Vagina (tissue), 2 donors: ENCODE measurements around the gene PDCD11.

Experiments used
- POLR2A ChIP-seq, 2 donors: fragments of 450-650 bp; IDR thresholded peaks; one replicate each; pipeline ENCODE4 v1.6.1; 2017; ENCODE audit warnings: antibody characterized with exemption in 2 of 2, mild to moderate bottlenecking in 2 of 2, moderate library complexity in 2 of 2
- TF ChIP-seq, protein P1 (sequence below), 3 experiments: fragments of 450-650 bp in 2 of 3; fragments of 200-600 bp in 1 of 3; sonication (generic) in 1 of 3; IDR thresholded peaks; one replicate each; pipeline ENCODE4 v1.5.1; 2017 to 2019; ENCODE audit warnings: antibody characterized with exemption in 3 of 3, mild to moderate bottlenecking in 2 of 3, moderate library complexity in 2 of 3

DNA sequence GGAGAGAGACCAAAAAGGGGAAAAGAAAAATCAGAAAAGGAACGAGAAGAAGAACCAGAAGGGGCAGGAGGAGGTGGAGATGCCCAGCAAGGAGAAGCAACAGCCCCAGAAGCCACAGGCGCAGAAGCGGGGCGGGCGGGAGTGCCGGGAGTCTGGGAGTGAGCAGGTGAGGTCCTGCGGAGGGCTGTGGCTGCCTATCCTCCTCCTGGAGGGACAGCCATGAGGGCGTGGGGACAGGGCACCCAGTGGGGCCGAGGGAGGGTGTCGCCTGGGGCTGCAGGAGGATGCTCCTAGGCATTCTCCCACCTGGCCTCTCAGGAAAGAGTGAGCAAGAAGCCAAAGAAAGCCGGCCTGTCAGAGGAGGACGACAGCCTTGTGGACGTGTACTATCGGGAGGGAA is 44.0 kb downstream of the PDCD11 start:
- no peak for TF ChIP-seq POLR2A (IDR thresholded peaks at IDR 0.05)
- TF ChIP-seq, protein P1, sequence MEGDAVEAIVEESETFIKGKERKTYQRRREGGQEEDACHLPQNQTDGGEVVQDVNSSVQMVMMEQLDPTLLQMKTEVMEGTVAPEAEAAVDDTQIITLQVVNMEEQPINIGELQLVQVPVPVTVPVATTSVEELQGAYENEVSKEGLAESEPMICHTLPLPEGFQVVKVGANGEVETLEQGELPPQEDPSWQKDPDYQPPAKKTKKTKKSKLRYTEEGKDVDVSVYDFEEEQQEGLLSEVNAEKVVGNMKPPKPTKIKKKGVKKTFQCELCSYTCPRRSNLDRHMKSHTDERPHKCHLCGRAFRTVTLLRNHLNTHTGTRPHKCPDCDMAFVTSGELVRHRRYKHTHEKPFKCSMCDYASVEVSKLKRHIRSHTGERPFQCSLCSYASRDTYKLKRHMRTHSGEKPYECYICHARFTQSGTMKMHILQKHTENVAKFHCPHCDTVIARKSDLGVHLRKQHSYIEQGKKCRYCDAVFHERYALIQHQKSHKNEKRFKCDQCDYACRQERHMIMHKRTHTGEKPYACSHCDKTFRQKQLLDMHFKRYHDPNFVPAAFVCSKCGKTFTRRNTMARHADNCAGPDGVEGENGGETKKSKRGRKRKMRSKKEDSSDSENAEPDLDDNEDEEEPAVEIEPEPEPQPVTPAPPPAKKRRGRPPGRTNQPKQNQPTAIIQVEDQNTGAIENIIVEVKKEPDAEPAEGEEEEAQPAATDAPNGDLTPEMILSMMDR (IDR thresholded peaks at IDR 0.05) = no peak
